HEK293 (cell line): ENCODE results near the gene LPCAT2.

Experiments used
- GLI4 ChIP-seq: fragments of 450-650 bp; formaldehyde crosslinking; IDR thresholded peaks from 2 replicates; pipeline ENCODE4 v1.5.1; 2016; ENCODE audit warnings: missing biosample characterization, missing genetic modification characterization
- KLF1 ChIP-seq: fragments of 450-650 bp; formaldehyde crosslinking; IDR thresholded peaks from 2 replicates; pipeline ENCODE4 v1.5.1; 2016; ENCODE audit warnings: missing biosample characterization, missing genetic modification characterization
- ZBTB17 ChIP-seq: fragments of 450-650 bp; formaldehyde crosslinking; IDR thresholded peaks from 2 replicates; pipeline ENCODE4 v1.5.1; 2016; ENCODE audit warnings: missing biosample characterization, missing genetic modification characterization
- ZBTB48 ChIP-seq: fragments of 450-650 bp; formaldehyde crosslinking; IDR thresholded peaks from 2 replicates; pipeline ENCODE4 v1.5.1; 2016; ENCODE audit warnings: missing biosample characterization, missing genetic modification characterization
- ZFP37 ChIP-seq: fragments of 450-650 bp; formaldehyde crosslinking; IDR thresholded peaks from 2 replicates; pipeline ENCODE4 v1.5.1; 2016; ENCODE audit warnings: missing biosample characterization, missing genetic modification characterization
- ZNF138 ChIP-seq: fragments of 450-650 bp; formaldehyde crosslinking; IDR thresholded peaks from 2 replicates; pipeline ENCODE4 v1.5.1; 2016; ENCODE audit warnings: missing biosample characterization, missing genetic modification characterization, borderline replicate concordance
- ZNF157 ChIP-seq: fragments of 450-650 bp; formaldehyde crosslinking; IDR thresholded peaks from 2 replicates; pipeline ENCODE4 v1.5.1; 2016; ENCODE audit warnings: missing biosample characterization, missing genetic modification characterization
- ZNF2 ChIP-seq: fragments of 450-650 bp; formaldehyde crosslinking; IDR thresholded peaks from 2 replicates; pipeline ENCODE4 v1.5.1; 2016; ENCODE audit warnings: missing biosample characterization, missing genetic modification characterization
- ZNF221 ChIP-seq: fragments of 450-650 bp; formaldehyde crosslinking; IDR thresholded peaks from 2 replicates; pipeline ENCODE4 v1.5.1; 2017; ENCODE audit warnings: missing biosample characterization, missing genetic modification characterization, borderline replicate concordance
- ZNF23 ChIP-seq: fragments of 450-650 bp; formaldehyde crosslinking; IDR thresholded peaks from 2 replicates; pipeline ENCODE4 v1.5.1; 2016; ENCODE audit warnings: missing biosample characterization, missing genetic modification characterization, borderline replicate concordance
- ZNF24 ChIP-seq: fragments of 450-650 bp; formaldehyde crosslinking; IDR thresholded peaks from 2 replicates; pipeline ENCODE4 v1.5.1; 2016; ENCODE audit warnings: missing biosample characterization, missing genetic modification characterization
- ZNF248 ChIP-seq: fragments of 450-650 bp; formaldehyde crosslinking; IDR thresholded peaks from 2 replicates; pipeline ENCODE4 v1.5.1; 2017; ENCODE audit warnings: missing biosample characterization, missing genetic modification characterization
- ZNF266 ChIP-seq: fragments of 450-650 bp; formaldehyde crosslinking; IDR thresholded peaks from 2 replicates; pipeline ENCODE4 v1.5.1; 2016; ENCODE audit warnings: missing biosample characterization, missing genetic modification characterization, low read depth
- ZNF324 ChIP-seq: fragments of 450-650 bp; formaldehyde crosslinking; IDR thresholded peaks from 2 replicates; pipeline ENCODE4 v1.5.1; 2016; ENCODE audit warnings: missing biosample characterization, missing genetic modification characterization
- ZNF37A ChIP-seq: fragments of 450-650 bp; IDR thresholded peaks from 2 replicates; pipeline ENCODE4 v1.5.1; 2018; ENCODE audit warnings: missing biosample characterization, missing genetic modification characterization
- ZNF658 ChIP-seq: fragments of 450-650 bp; formaldehyde crosslinking; IDR thresholded peaks from 2 replicates; pipeline ENCODE4; 2016; ENCODE audit warnings: missing biosample characterization, missing genetic modification characterization
- ZNF777 ChIP-seq: fragments of 450-650 bp; formaldehyde crosslinking; IDR thresholded peaks from 2 replicates; pipeline ENCODE4 v1.5.1; 2017; ENCODE audit warnings: missing biosample characterization, missing genetic modification characterization, borderline replicate concordance
- ZSCAN30 ChIP-seq: fragments of 450-650 bp; IDR thresholded peaks from 2 replicates; pipeline ENCODE4 v1.5.1; 2018; ENCODE audit warnings: missing biosample characterization, mild to moderate bottlenecking, missing genetic modification characterization, moderate library complexity
- ZXDB ChIP-seq: fragments of 450-650 bp; formaldehyde crosslinking; IDR thresholded peaks from 2 replicates; pipeline ENCODE4 v1.5.1; 2016; ENCODE audit warnings: missing biosample characterization, missing genetic modification characterization
- TF ChIP-seq, protein P1 (sequence below): fragments of 450-650 bp; formaldehyde crosslinking; IDR thresholded peaks from 2 replicates; pipeline ENCODE4 v1.5.1; 2016; ENCODE audit warnings: missing biosample characterization, missing genetic modification characterization
- TF ChIP-seq, protein P2 (sequence below): fragments of 450-650 bp; formaldehyde crosslinking; IDR thresholded peaks from 2 replicates; pipeline ENCODE4 v1.5.1; 2016; ENCODE audit warnings: missing biosample characterization, missing genetic modification characterization
- TF ChIP-seq, protein P3 (sequence below): fragments of 450-650 bp; formaldehyde crosslinking; IDR thresholded peaks from 2 replicates; pipeline ENCODE4 v1.5.1; 2016; ENCODE audit warnings: missing biosample characterization, missing genetic modification characterization
- TF ChIP-seq, protein P4 (sequence below): fragments of 450-650 bp; formaldehyde crosslinking; IDR thresholded peaks from 2 replicates; pipeline ENCODE4 v1.5.1; 2017; ENCODE audit warnings: missing biosample characterization, mild to moderate bottlenecking, missing genetic modification characterization, moderate library complexity
- TF ChIP-seq, protein P5 (sequence below): fragments of 450-650 bp; formaldehyde crosslinking; IDR thresholded peaks from 2 replicates; pipeline ENCODE4 v1.5.1; 2016; ENCODE audit warnings: missing biosample characterization, missing genetic modification characterization
- TF ChIP-seq, protein P6 (sequence below): fragments of 450-650 bp; formaldehyde crosslinking; IDR thresholded peaks from 2 replicates; pipeline ENCODE4 v1.5.1; 2016; ENCODE audit warnings: missing biosample characterization, missing genetic modification characterization
- TF ChIP-seq, protein P7 (sequence below): fragments of 450-650 bp; formaldehyde crosslinking; IDR thresholded peaks from 2 replicates; pipeline ENCODE4 v1.5.1; 2016; ENCODE audit warnings: missing biosample characterization, missing genetic modification characterization, borderline replicate concordance

LPCAT2 gene

DNA sequence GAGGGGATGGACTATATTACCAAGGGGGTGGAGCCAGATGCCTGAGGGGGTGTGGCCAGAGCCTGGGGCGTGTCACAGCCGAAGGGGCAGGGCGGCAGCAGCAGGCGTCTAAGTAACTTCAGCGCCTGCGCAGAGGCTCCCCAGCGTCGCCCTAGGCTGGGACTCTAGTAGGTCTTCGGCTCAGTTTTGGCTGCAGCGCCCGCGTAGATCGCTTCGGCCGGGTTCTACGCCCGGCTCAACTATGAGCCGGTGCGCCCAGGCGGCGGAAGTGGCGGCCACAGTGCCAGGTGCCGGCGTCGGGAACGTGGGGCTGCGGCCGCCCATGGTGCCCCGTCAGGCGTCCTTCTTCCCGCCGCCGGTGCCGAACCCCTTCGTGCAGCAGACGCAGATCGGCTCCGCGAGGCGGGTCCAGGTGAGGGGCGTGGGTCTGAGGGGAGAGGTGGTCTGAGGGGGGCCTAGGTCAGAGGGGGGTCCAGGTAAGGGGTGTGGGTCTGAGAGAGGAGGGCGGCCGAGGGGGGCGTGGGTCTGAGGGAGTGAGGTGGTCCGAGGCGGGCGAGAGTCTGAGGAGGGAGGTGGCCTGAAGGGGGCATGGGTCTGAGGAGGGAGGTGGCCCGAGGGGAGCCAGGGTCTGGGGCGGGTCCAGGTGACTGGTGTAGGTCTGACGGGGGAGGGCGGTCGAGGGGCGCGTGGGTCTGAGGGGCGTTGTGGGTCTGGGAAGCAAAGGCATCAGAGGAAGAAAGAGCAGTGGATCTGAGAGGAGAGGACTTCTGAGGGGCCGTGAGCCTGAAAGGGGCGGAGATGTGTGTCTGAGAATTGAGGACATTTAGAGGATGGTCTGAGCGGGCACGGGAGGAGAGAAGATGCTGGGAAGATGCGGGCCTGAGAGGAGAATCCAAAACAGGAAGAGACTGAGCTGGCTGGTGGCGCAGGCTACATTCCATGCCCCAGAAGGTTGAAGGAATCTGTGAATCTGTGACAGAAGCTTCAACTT lies at the start of gene LPCAT2 (continued):
- TF ChIP-seq ZSCAN30 (tag by site-specific recombination) (0 out of 2 replicates have a peak, but pooled peaks have one; percentile 19), ZNF157 (0 out of 2 replicates have a peak, but pooled peaks have one; percentile 22), ZNF37A (tag by site-specific recombination) (no peak), ZNF324 (tag by site-specific recombination) (no peak), ZNF777 (tag by site-specific recombination) (peak; percentile 95), ZNF266 (tag by site-specific recombination) (no peak), ZNF221 (tag by site-specific recombination) (no peak), ZBTB17 (tag by site-specific recombination) (0 out of 2 replicates have a peak, but pooled peaks have one; percentile 27), ZXDB (tag by site-specific recombination) (peak; percentile 45; the same call in 1 of the 2 replicates), ZNF658 (tag by site-specific recombination) (no peak), ZNF138 (tag by site-specific recombination) (no peak), ZNF23 (tag by site-specific recombination) (no peak), GLI4 (tag by site-specific recombination) (0 out of 2 replicates have a peak, but pooled peaks have one; percentile 25), ZNF248 (tag by site-specific recombination) (no peak), ZFP37 (tag by site-specific recombination) (no peak), ZNF2 (peak; percentile 69), ZNF24 (tag by site-specific recombination) (no peak), KLF1 (tag by site-specific recombination) (peak; percentile 81), ZBTB48 (peak; percentile 34; the same call in 1 of the 2 replicates)
- TF ChIP-seq, protein P1, sequence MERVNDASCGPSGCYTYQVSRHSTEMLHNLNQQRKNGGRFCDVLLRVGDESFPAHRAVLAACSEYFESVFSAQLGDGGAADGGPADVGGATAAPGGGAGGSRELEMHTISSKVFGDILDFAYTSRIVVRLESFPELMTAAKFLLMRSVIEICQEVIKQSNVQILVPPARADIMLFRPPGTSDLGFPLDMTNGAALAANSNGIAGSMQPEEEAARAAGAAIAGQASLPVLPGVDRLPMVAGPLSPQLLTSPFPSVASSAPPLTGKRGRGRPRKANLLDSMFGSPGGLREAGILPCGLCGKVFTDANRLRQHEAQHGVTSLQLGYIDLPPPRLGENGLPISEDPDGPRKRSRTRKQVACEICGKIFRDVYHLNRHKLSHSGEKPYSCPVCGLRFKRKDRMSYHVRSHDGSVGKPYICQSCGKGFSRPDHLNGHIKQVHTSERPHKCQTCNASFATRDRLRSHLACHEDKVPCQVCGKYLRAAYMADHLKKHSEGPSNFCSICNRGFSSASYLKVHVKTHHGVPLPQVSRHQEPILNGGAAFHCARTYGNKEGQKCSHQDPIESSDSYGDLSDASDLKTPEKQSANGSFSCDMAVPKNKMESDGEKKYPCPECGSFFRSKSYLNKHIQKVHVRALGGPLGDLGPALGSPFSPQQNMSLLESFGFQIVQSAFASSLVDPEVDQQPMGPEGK = peak; percentile 69
- TF ChIP-seq, protein P2, sequence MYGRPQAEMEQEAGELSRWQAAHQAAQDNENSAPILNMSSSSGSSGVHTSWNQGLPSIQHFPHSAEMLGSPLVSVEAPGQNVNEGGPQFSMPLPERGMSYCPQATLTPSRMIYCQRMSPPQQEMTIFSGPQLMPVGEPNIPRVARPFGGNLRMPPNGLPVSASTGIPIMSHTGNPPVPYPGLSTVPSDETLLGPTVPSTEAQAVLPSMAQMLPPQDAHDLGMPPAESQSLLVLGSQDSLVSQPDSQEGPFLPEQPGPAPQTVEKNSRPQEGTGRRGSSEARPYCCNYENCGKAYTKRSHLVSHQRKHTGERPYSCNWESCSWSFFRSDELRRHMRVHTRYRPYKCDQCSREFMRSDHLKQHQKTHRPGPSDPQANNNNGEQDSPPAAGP (tag by site-specific recombination) = no peak
- TF ChIP-seq, protein P3, sequence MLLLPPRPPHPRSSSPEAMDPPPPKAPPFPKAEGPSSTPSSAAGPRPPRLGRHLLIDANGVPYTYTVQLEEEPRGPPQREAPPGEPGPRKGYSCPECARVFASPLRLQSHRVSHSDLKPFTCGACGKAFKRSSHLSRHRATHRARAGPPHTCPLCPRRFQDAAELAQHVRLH = no peak
- TF ChIP-seq, protein P4, sequence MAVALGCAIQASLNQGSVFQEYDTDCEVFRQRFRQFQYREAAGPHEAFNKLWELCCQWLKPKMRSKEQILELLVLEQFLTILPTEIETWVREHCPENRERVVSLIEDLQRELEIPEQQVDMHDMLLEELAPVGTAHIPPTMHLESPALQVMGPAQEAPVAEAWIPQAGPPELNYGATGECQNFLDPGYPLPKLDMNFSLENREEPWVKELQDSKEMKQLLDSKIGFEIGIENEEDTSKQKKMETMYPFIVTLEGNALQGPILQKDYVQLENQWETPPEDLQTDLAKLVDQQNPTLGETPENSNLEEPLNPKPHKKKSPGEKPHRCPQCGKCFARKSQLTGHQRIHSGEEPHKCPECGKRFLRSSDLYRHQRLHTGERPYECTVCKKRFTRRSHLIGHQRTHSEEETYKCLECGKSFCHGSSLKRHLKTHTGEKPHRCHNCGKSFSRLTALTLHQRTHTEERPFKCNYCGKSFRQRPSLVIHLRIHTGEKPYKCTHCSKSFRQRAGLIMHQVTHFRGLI = peak; percentile 38; the same call in 1 of the 2 replicates
- TF ChIP-seq, protein P5, sequence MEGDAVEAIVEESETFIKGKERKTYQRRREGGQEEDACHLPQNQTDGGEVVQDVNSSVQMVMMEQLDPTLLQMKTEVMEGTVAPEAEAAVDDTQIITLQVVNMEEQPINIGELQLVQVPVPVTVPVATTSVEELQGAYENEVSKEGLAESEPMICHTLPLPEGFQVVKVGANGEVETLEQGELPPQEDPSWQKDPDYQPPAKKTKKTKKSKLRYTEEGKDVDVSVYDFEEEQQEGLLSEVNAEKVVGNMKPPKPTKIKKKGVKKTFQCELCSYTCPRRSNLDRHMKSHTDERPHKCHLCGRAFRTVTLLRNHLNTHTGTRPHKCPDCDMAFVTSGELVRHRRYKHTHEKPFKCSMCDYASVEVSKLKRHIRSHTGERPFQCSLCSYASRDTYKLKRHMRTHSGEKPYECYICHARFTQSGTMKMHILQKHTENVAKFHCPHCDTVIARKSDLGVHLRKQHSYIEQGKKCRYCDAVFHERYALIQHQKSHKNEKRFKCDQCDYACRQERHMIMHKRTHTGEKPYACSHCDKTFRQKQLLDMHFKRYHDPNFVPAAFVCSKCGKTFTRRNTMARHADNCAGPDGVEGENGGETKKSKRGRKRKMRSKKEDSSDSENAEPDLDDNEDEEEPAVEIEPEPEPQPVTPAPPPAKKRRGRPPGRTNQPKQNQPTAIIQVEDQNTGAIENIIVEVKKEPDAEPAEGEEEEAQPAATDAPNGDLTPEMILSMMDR (tag by site-specific recombination) = peak; percentile 92
- TF ChIP-seq, protein P6, sequence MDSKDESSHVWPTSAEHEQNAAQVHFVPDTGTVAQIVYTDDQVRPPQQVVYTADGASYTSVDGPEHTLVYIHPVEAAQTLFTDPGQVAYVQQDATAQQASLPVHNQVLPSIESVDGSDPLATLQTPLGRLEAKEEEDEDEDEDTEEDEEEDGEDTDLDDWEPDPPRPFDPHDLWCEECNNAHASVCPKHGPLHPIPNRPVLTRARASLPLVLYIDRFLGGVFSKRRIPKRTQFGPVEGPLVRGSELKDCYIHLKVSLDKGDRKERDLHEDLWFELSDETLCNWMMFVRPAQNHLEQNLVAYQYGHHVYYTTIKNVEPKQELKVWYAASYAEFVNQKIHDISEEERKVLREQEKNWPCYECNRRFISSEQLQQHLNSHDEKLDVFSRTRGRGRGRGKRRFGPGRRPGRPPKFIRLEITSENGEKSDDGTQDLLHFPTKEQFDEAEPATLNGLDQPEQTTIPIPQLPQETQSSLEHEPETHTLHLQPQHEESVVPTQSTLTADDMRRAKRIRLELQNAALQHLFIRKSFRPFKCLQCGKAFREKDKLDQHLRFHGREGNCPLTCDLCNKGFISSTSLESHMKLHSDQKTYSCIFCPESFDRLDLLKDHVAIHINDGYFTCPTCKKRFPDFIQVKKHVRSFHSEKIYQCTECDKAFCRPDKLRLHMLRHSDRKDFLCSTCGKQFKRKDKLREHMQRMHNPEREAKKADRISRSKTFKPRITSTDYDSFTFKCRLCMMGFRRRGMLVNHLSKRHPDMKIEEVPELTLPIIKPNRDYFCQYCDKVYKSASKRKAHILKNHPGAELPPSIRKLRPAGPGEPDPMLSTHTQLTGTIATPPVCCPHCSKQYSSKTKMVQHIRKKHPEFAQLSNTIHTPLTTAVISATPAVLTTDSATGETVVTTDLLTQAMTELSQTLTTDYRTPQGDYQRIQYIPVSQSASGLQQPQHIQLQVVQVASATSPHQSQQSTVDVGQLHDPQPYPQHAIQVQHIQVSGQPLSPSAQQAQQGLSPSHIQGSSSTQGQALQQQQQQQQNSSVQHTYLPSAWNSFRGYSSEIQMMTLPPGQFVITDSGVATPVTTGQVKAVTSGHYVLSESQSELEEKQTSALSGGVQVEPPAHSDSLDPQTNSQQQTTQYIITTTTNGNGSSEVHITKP (tag by site-specific recombination) = 0 out of 2 replicates have a peak, but pooled peaks have one; percentile 28
- TF ChIP-seq, protein P7, sequence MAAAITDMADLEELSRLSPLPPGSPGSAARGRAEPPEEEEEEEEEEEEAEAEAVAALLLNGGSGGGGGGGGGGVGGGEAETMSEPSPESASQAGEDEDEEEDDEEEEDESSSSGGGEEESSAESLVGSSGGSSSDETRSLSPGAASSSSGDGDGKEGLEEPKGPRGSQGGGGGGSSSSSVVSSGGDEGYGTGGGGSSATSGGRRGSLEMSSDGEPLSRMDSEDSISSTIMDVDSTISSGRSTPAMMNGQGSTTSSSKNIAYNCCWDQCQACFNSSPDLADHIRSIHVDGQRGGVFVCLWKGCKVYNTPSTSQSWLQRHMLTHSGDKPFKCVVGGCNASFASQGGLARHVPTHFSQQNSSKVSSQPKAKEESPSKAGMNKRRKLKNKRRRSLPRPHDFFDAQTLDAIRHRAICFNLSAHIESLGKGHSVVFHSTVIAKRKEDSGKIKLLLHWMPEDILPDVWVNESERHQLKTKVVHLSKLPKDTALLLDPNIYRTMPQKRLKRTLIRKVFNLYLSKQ = no peak
